Stomach (tissue), 9 donors: ENCODE measurements around the gene STK32C. TPM values are rescaled to one million over a fixed set of nuclear protein-coding genes. Genes with fewer than 3 reads are reported as not detected.
"Not testable (repeated sequence)": the region's sequence is repeated elsewhere in the genome, so short reads cannot be mapped to it uniquely, and the experiment has no call there.

Source experiments
- DNase-seq, 2 donors: peaks; one replicate each; pipeline versions ENCODE4 v3.0.0 to v3.0.0-alpha.2; 2013 to 2019
- H3K27ac ChIP-seq, 5 donors: fragments of 200-600 bp in 4 of 5; sonication (generic) in 4 of 5; one replicate each; pipeline ENCODE4 v1.5.1; 2013 to 2019; ENCODE audit warnings: mild to moderate bottlenecking in 1 of 5, moderate library complexity in 1 of 5
- H3K27me3 ChIP-seq, 3 donors: fragments of 200-600 bp; sonication (generic); one replicate each; pipeline ENCODE4 v1.5.1; 2017 to 2019; ENCODE audit warnings: mixed run types in 1 of 3
- H3K36me3 ChIP-seq, 4 donors: fragments of 200-600 bp; sonication (generic); 1 replicate in 3 of 4; 2 replicates in 1 of 4; pipeline ENCODE4 v1.5.1; 2016 to 2019
- H3K4me1 ChIP-seq, 4 donors: fragments of 200-600 bp; sonication (generic); one replicate each; pipeline ENCODE4 v1.5.1; 2016 to 2019
- H3K4me3 ChIP-seq, 4 donors: fragments of 200-600 bp; sonication (generic) in 3 of 4; one replicate each; pipeline ENCODE4 v1.5.1; 2016 to 2019; ENCODE audit warnings: mild to moderate bottlenecking in 1 of 4
- H3K9me3 ChIP-seq, 4 donors: fragments of 200-600 bp; sonication (generic); one replicate each; pipeline ENCODE4 v1.5.1; 2016 to 2019
- EP300 ChIP-seq: sonication (generic); formaldehyde crosslinking; IDR thresholded peaks from one replicate; pipeline ENCODE4 v1.6.1; 2017; ENCODE audit warnings: antibody characterized with exemption
- POLR2A ChIP-seq, 4 donors: fragments of 450-650 bp; IDR thresholded peaks; one replicate each; pipeline ENCODE4 v1.6.1; 2016; ENCODE audit warnings: antibody characterized with exemption in 4 of 4, control low read depth in 2 of 4, mild to moderate bottlenecking in 1 of 4, moderate library complexity in 1 of 4
- POLR2AphosphoS5 ChIP-seq, 3 donors: sonication (generic); formaldehyde crosslinking; IDR thresholded peaks; one replicate each; pipeline ENCODE4 v1.6.1; 2016; ENCODE audit warnings: antibody characterized with exemption in 3 of 3
- WGBS, 5 donors: extraction: QIAGEN DNeasy Blood & Tissue Kit in 3 of 5; methylation state at CpG; one replicate each; pipeline versions ENCODE4 v1.1.5 to v1.1.7; 2013 to 2018; 5-methylcytosine and 5-hydroxymethylcytosine counted together
- intact Hi-C: fragments of 100-400 bp; cut with DNase I; formaldehyde crosslinking; loops from one replicate; pipeline ENCODE4 v1.15.1; 2023; ENCODE audit warnings: low total_unique reads
- polyA plus RNA-seq, 3 donors: library from polyadenylated mRNA; stranded (reverse); fragments of 200-250 nt; gene quantifications; one replicate each; pipeline ENCODE4 v1.2.3, GENCODE V29; 2013
- total RNA-seq, 5 donors: library from RNA; depleted of rRNA; stranded (reverse); fragments of >200 nt; gene quantifications; one replicate each; pipeline versions ENCODE4 v1.1.0 to v1.2.3, GENCODE V29; 2014 to 2016
- TF ChIP-seq, protein P1 (sequence below), 7 experiments: fragments of 450-650 bp in 4 of 7; fragments of 200-600 bp in 3 of 7; sonication (generic) in 3 of 7; IDR thresholded peaks; one replicate each; pipeline ENCODE4 v1.5.1; 2016 to 2019; ENCODE audit warnings: antibody characterized with exemption in 7 of 7, control low read depth in 2 of 7, mild to moderate bottlenecking in 1 of 7
- donor health status: healthy with polysubstance abuse.
- donor health status: Bipolar disorder and iron deficiency.
- donor health status: healthy.

The STK32C gene
- total and polyA plus RNA-seq, 8 donors, result 1.6 to 71.0 (median 7.9) TPM; not detected in 1

DNA sequence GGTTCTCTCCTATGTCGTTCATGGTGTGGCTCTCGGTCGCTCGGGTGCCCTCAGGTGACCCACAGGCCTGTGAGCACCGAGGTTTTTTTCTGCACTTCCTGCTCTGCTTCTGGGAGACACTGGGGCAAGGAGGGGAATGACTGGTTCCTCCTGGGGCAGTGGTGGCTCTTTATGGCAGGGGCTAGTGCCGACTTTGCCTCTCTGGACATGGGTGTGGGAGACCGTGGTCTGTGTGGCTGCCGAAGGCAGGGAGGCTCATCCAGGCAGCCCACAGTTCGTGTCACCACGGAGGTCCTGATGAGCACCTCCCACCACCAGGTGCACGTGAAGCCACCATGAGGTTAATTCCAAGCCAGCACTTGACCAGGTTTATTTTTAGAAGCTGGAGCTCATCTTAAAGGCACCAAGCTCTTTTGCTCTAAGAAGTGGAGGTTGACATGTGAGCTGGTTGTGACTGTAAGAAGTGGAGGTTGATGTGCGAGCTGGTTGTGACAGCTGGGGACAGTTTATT is 145.7 kb downstream of the STK32C start:
- intact Hi-C loops, result no loop called here
- H3K4me1 ChIP-seq, result peaks cover 14 to 24% (median 18%) of the 10 kb centered on the region in 4 donors
- no peaks in the 10 kb centered on the region for H3K9me3 ChIP-seq
- H3K4me3 ChIP-seq, result no peak overlapping the region
- TF ChIP-seq EP300 (no peak), POLR2AphosphoS5 (IDR thresholded peaks at IDR 0.05) (no peak), POLR2A (IDR thresholded peaks at IDR 0.05) (no peak)
- TF ChIP-seq, protein P1, sequence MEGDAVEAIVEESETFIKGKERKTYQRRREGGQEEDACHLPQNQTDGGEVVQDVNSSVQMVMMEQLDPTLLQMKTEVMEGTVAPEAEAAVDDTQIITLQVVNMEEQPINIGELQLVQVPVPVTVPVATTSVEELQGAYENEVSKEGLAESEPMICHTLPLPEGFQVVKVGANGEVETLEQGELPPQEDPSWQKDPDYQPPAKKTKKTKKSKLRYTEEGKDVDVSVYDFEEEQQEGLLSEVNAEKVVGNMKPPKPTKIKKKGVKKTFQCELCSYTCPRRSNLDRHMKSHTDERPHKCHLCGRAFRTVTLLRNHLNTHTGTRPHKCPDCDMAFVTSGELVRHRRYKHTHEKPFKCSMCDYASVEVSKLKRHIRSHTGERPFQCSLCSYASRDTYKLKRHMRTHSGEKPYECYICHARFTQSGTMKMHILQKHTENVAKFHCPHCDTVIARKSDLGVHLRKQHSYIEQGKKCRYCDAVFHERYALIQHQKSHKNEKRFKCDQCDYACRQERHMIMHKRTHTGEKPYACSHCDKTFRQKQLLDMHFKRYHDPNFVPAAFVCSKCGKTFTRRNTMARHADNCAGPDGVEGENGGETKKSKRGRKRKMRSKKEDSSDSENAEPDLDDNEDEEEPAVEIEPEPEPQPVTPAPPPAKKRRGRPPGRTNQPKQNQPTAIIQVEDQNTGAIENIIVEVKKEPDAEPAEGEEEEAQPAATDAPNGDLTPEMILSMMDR (IDR thresholded peaks at IDR 0.05), result no peak
- peaks cover 0 to 24% (median 11%) of the 10 kb centered on the region in 3 donors for H3K27me3 ChIP-seq
- H3K27ac ChIP-seq, result no peak overlapping the region
- H3K36me3 ChIP-seq, result peaks cover 0 to 5% (median 0%) of the 10 kb centered on the region in 4 donors
- 22 to 37% (median 25%) methylated on average over 12 of the region's 12 CpGs for WGBS, 5 donors
- no peak for DNase-seq

DNA sequence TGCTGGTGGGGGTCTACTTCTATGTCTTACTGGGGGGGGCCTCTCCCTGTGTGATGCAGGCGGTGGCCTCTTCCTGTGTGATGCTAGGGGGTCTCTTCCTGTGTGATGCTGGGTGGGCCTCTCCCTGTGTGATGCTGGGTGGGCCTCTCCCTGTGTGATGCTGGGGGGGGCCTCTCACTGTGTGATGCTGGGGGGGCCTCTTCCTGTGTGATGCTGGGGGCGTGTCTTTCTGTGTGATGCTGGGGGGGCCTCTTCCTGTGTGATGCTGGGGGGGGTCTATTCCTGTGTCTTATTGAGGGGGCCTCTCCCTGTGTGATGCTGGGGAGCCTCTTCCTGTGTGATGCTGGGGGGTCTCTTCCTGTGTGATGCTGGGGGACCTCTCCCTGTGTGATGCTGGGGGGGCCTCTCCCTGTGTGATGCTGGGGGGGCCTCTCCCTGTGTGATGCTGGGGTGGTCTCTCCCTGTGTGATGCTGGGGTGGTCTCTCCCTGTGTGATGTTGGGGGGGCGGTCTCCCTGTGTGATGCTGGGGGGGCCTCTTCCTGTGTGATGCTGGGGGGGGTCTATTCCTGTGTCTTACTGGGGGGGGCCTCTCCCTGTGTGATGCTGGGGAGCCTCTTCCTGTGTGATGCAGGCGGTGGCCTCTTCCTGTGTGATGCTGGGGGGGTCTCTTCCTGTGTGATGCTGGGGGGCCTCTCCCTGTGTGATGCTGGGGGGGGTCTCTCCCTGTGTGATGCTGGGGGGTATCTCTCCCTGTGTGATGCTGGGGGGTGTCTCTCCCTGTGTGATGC is 146.7 kb downstream of the STK32C start:
- intact Hi-C loops, H3K36me3 ChIP-seq, H3K27ac ChIP-seq, H3K9me3 ChIP-seq, H3K4me3 ChIP-seq, DNase-seq: not testable (repeated sequence)
- Histone ChIP-seq H3K27me3 (peaks cover 0 to 21% (median 11%) of the 10 kb centered on the region in 3 donors), H3K4me1 (peaks cover 14 to 24% (median 18%) of the 10 kb centered on the region in 4 donors)
- 75 to 91% (median 84%) methylated on average over 2 to 4 of the region's 4 CpGs; no CpG with 5 or more reads in 1 of the 5 donors for WGBS, 5 donors

DNA sequence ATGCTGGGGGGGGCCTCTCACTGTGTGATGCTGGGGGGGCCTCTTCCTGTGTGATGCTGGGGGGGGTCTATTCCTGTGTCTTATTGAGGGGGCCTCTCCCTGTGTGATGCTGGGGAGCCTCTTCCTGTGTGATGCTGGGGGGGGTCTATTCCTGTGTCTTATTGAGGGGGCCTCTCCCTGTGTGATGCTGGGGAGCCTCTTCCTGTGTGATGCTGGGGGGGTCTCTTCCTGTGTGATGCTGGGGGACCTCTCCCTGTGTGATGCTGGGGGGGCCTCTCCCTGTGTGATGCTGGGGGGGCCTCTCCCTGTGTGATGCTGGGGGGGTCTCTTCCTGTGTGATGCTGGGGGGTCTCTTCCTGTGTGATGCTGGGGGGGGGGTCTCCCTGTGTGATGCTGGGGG is 147.5 kb downstream of the STK32C start:
- DNase-seq, H3K27ac ChIP-seq, intact Hi-C loops, H3K36me3 ChIP-seq, H3K9me3 ChIP-seq, H3K4me3 ChIP-seq: not testable (repeated sequence)
- Histone ChIP-seq H3K4me1 (peaks cover 14 to 24% (median 18%) of the 10 kb centered on the region in 4 donors), H3K27me3 (peaks cover 0 to 17% (median 7%) of the 10 kb centered on the region in 3 donors)

DNA sequence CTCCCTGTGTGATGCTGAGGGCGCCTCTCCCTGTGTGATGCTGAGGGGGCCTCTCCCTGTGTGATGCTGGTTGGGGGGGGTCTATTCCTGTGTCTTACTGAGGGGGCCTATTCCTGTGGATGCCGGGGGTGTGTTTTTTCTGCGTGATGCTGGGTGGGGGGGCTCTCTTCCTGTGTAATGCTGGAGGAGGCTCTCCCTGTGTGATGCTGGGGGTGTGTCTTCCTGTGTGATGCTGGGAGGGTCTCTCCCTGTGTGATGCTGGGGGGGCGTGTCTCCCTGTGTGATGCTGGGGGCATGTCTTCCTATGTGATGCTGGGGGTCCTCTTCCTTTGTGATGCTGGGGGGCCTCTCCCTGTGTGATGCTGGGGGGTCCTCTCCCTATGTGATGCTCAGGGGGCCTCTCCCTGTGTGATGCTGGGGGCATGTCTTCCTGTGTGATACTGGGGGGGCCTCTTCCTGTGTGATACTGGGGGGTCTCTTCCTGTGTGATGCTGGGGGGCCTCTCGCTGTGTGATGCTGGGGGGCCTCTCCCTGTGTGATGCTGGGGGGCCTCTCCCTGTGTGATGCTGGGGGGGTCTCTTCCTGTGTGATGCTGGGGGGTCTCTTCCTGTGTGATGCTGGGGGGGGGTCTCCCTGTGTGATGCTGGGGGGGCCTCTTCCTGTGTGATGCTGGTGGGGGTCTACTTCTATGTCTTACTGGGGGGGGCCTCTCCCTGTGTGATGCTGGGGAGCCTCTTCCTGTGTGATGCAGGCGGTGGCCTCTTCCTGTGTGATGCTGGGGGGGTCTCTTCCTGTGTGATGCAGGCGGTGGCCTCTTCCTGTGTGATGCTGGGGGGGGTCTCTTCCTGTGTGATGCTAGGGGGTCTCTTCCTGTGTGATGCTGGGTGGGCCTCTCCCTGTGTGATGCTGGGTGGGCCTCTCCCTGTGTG is 148.2 kb downstream of the STK32C start:
- WGBS, 5 donors, result 73 to 100% (median 82%) methylated on average over 1 to 7 of the region's 7 CpGs
- intact Hi-C loops, DNase-seq, H3K36me3 ChIP-seq, H3K9me3 ChIP-seq, H3K4me3 ChIP-seq, H3K27ac ChIP-seq: not testable (repeated sequence)
- peaks cover 0 to 11% (median 7%) of the 10 kb centered on the region in 3 donors for H3K27me3 ChIP-seq
- H3K4me1 ChIP-seq, result peaks cover 14 to 24% (median 18%) of the 10 kb centered on the region in 4 donors

DNA sequence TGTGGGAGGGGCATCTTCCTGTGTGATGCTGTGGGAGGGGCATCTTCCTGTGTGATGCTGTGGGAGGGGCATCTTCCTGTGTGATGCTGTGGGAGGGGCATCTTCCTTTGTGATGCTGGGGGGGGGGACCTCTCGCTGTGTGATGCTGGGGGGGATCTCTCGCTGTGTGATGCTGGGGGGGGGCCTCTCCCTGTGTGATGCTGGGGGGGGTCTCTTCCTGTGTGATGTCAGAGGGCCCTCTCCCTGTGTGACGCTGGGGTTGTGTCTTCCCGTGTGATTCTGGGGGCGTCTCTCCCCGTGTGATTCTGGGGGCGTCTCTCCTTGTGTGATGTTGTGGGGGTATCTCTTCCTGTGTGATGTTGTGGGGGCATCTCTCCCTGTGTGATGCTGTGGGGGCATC is 148.9 kb downstream of the STK32C start:
- H3K36me3 ChIP-seq, result peaks cover 0 to 4% (median 0%) of the 10 kb centered on the region in 4 donors
- H3K9me3 ChIP-seq, result no peaks in the 10 kb centered on the region
- DNase-seq, result no peak
- peaks cover 14 to 21% (median 18%) of the 10 kb centered on the region in 4 donors for H3K4me1 ChIP-seq
- no peak for TF ChIP-seq POLR2A (IDR thresholded peaks at IDR 0.05)
- TF ChIP-seq, protein P1 (IDR thresholded peaks at IDR 0.05), result no peak
- no peak for TF ChIP-seq EP300
- TF ChIP-seq POLR2AphosphoS5 (IDR thresholded peaks at IDR 0.05), result no peak
- H3K4me3 ChIP-seq, result no peak overlapping the region
- H3K27ac ChIP-seq, result no peak overlapping the region
- intact Hi-C loops, result no loop called here
- 73 to 92% (median 88%) methylated on average over 2 to 7 of the region's 7 CpGs for WGBS, 5 donors
- H3K27me3 ChIP-seq, result peaks cover 0 to 7% (median 3%) of the 10 kb centered on the region in 3 donors
